ENCODE measurements around the gene POLD3.

DNA sequence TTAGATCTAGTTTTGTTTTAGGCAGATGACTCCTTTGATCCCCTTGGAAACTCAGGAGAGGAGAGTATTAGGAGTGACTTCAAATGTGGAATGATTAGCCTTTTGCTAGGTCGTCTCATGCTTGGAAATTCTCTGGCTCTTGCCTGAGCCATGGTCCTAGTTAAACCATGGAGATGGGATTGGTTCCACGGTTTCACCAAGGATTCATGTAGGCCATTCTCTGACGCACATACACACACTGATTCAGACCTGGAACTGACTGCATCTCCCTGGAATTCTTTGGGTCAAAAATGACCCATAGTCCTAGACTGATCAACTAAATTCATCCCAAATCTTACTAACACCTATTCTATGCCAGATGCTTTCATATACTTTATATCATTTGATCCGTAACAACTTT lies 56.5 kb downstream of the POLD3 start:
- TF ChIP-seq, protein P1, sequence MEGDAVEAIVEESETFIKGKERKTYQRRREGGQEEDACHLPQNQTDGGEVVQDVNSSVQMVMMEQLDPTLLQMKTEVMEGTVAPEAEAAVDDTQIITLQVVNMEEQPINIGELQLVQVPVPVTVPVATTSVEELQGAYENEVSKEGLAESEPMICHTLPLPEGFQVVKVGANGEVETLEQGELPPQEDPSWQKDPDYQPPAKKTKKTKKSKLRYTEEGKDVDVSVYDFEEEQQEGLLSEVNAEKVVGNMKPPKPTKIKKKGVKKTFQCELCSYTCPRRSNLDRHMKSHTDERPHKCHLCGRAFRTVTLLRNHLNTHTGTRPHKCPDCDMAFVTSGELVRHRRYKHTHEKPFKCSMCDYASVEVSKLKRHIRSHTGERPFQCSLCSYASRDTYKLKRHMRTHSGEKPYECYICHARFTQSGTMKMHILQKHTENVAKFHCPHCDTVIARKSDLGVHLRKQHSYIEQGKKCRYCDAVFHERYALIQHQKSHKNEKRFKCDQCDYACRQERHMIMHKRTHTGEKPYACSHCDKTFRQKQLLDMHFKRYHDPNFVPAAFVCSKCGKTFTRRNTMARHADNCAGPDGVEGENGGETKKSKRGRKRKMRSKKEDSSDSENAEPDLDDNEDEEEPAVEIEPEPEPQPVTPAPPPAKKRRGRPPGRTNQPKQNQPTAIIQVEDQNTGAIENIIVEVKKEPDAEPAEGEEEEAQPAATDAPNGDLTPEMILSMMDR (IDR thresholded peaks at IDR 0.05), result no peak
- TF ChIP-seq POLR2A (IDR thresholded peaks at IDR 0.05), result no peak

Data from esophagus squamous epithelium (tissue), 4 donors.